ENCODE measurements around the gene FYN.

The FYN gene

GRCh38 chr6:111892431-111892830 is 19.2 kb upstream of the FYN start:
- no peak for TF ChIP-seq CTCF (IDR thresholded peaks at IDR 0.05)

GRCh38 chr6:111890988-111891387 is 17.7 kb upstream of the FYN start:
- no peak for TF ChIP-seq CTCF (IDR thresholded peaks at IDR 0.05)

- no peak for TF ChIP-seq CTCF (IDR thresholded peaks at IDR 0.05)
Measured at GRCh38 chr6:111888928-111889695, 15.9 kb upstream of the FYN start.

GRCh38 chr6:111885373-111886027 is 12.2 kb upstream of the FYN start:
- TF ChIP-seq CTCF (IDR thresholded peaks at IDR 0.05), result no peak

- no peak for TF ChIP-seq CTCF (IDR thresholded peaks at IDR 0.05)
Measured at GRCh38 chr6:111884068-111884467, 10.8 kb upstream of the FYN start.

- TF ChIP-seq CTCF (IDR thresholded peaks at IDR 0.05), result no peak
Measured at GRCh38 chr6:111880181-111880888, 7.1 kb upstream of the FYN start.

GRCh38 chr6:111875741-111876140 is 2.5 kb upstream of the FYN start:
- TF ChIP-seq CTCF (IDR thresholded peaks at IDR 0.05), result no peak

All from LNCAP (cell line).